Gastroesophageal sphincter (tissue), 3 donors: ENCODE data around the gene ZNF507.

ENCODE experiments used
- EP300 ChIP-seq: sonication (generic); formaldehyde crosslinking; IDR thresholded peaks from one replicate; pipeline ENCODE4 v1.6.1; 2017; ENCODE audit warnings: antibody characterized with exemption, mild to moderate bottlenecking
- POLR2AphosphoS5 ChIP-seq: sonication (generic); formaldehyde crosslinking; IDR thresholded peaks from one replicate; pipeline ENCODE4 v1.6.1; 2017; ENCODE audit warnings: antibody characterized with exemption
- TF ChIP-seq, protein P1 (sequence below), 4 experiments: fragments of 200-600 bp in 2 of 4; fragments of 450-650 bp in 2 of 4; sonication (generic) in 1 of 4; IDR thresholded peaks; one replicate each; pipeline ENCODE4 v1.5.1; 2017 to 2019; ENCODE audit warnings: antibody characterized with exemption in 4 of 4, mild to moderate bottlenecking in 2 of 4, moderate library complexity in 2 of 4

DNA sequence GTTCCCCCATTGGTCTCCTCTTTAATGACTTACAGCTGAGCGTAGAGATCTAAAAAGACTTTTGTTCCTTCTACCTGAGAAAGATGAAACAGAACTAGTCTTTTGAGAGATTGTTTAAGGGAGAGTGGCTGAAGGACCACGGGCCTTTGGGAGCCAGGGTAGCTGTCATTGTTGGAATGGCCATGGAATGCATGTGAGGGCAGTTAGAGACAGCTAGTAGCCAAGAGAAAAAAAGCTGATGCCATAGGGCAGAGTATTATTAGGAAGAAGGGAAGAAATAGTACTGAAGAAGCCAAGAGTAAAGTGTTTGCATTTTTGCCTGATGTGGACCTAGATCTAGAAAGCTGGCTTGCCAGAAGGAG, 5.6 kb downstream of the ZNF507 start:
- TF ChIP-seq, protein P1, sequence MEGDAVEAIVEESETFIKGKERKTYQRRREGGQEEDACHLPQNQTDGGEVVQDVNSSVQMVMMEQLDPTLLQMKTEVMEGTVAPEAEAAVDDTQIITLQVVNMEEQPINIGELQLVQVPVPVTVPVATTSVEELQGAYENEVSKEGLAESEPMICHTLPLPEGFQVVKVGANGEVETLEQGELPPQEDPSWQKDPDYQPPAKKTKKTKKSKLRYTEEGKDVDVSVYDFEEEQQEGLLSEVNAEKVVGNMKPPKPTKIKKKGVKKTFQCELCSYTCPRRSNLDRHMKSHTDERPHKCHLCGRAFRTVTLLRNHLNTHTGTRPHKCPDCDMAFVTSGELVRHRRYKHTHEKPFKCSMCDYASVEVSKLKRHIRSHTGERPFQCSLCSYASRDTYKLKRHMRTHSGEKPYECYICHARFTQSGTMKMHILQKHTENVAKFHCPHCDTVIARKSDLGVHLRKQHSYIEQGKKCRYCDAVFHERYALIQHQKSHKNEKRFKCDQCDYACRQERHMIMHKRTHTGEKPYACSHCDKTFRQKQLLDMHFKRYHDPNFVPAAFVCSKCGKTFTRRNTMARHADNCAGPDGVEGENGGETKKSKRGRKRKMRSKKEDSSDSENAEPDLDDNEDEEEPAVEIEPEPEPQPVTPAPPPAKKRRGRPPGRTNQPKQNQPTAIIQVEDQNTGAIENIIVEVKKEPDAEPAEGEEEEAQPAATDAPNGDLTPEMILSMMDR (IDR thresholded peaks at IDR 0.05) = no peak
- no peak for TF ChIP-seq EP300
- TF ChIP-seq POLR2AphosphoS5 = no peak
